Adrenal gland (tissue), 12 donors: Measurements from ENCODE around the gene FGD3. TPM values are rescaled to one million over a fixed set of nuclear protein-coding genes. Genes with fewer than 3 reads are reported as not detected.

Experiments used
- DNase-seq, 7 donors: peaks; one replicate each; pipeline ENCODE4 v3.0.0-alpha.2; 2019 to 2020
- H3K27ac ChIP-seq, 5 donors: fragments of 200-600 bp; sonication (generic) in 4 of 5; 1 replicate in 3 of 5; 2 replicates in 2 of 5; pipeline versions ENCODE4 v1.5.1 to v1.8.0; 2016 to 2020; ENCODE audit warnings: mild to moderate bottlenecking in 1 of 5
- H3K27me3 ChIP-seq: fragments of 200-600 bp; 2 replicates; pipeline ENCODE4 v1.8.0; 2021
- H3K36me3 ChIP-seq, 2 donors: fragments of 200-600 bp; replicated peaks in 1 of 2; 1 replicate in 1 of 2; 2 replicates in 1 of 2; pipeline versions ENCODE4 v1.5.1 to v1.8.0; 2018 to 2022
- H3K4me1 ChIP-seq, 2 donors: fragments of 200-600 bp; replicated peaks in 1 of 2; 1 replicate in 1 of 2; 2 replicates in 1 of 2; pipeline versions ENCODE4 v1.5.1 to v1.8.0; 2018 to 2021
- H3K4me3 ChIP-seq, 4 donors: fragments of 200-600 bp; sonication (generic) in 3 of 4; one replicate each; pipeline ENCODE4 v1.5.1; 2016 to 2018
- H3K9me3 ChIP-seq, 3 donors: fragments of 200-600 bp; sonication (generic) in 1 of 3; replicated peaks in 1 of 3; 1 replicate in 2 of 3; 2 replicates in 1 of 3; pipeline versions ENCODE4 v1.5.1 to v1.8.0; 2016 to 2021
- POLR2A ChIP-seq, 2 donors: fragments of 450-650 bp; IDR thresholded peaks; one replicate each; pipeline ENCODE4 v1.6.1; 2017; ENCODE audit warnings: antibody characterized with exemption in 2 of 2, mild to moderate bottlenecking in 2 of 2, moderate library complexity in 1 of 2
- WGBS, 4 donors: extraction: QIAGEN DNeasy Blood & Tissue Kit in 2 of 4; methylation state at CpG; one replicate each; pipeline versions ENCODE4 v1.1.5 to v1.1.7; 2013 to 2017; 5-methylcytosine and 5-hydroxymethylcytosine counted together
- intact Hi-C, 2 donors: fragments of 100-400 bp; cut with DNase I; formaldehyde crosslinking; loops; one replicate each; pipeline versions ENCODE4 v1.14.1 to v1.15.0; 2022 to 2023
- polyA plus RNA-seq, 3 donors: library from polyadenylated mRNA; stranded (reverse); fragments of 200-250 nt in 2 of 3; fragments of 350-450 nt in 1 of 3; fragmentation: Illumina TruSeq in 1 of 3; extraction: RNeasy Lipid Tissue Mini Kit (QIAGEN cat#74804) in 1 of 3; gene quantifications; one replicate each; pipeline ENCODE4 v1.2.3, GENCODE V29; 2013 to 2014
- total RNA-seq, 9 donors: library from RNA; depleted of rRNA in 4 of 9; stranded (reverse); fragments of >200 nt in 4 of 9; fragments of 120-200 nt in 1 of 9; fragmentation: NEBNext Ultra II Directional in 1 of 9; extraction: Animal tissue kit (Norgen Biotek cat#: 25700) in 1 of 9; gene quantifications; one replicate each; pipeline versions ENCODE4 v1.1.0 to v1.2.4, GENCODE V29; 2013 to 2023
- TF ChIP-seq, protein P1 (sequence below), 6 experiments: fragments of 450-650 bp in 4 of 6; fragments of 200-600 bp in 2 of 6; sonication (generic) in 1 of 6; IDR thresholded peaks; 1 replicate in 5 of 6; 2 replicates in 1 of 6; pipeline versions ENCODE4 v1.5.1 to v1.8.0; 2016 to 2021; ENCODE audit warnings: antibody characterized with exemption in 6 of 6, mild to moderate bottlenecking in 2 of 6, moderate library complexity in 1 of 6
- donor health status: healthy with polysubstance abuse.
- donor health status: Bipolar disorder and iron deficiency.
- donor health status: DM: yes; HTN: yes; CAD: no.
- donor health status: DM: no; HTN: no; CAD: no.
- donor health status: DM: no; HTN: no; CAD: no.
- donor health status: DM: yes; HTN: yes; CAD: no.

Gene FGD3
- total and polyA plus RNA-seq, 12 donors = 0.89 to 7.6 (median 5.6) TPM

DNA sequence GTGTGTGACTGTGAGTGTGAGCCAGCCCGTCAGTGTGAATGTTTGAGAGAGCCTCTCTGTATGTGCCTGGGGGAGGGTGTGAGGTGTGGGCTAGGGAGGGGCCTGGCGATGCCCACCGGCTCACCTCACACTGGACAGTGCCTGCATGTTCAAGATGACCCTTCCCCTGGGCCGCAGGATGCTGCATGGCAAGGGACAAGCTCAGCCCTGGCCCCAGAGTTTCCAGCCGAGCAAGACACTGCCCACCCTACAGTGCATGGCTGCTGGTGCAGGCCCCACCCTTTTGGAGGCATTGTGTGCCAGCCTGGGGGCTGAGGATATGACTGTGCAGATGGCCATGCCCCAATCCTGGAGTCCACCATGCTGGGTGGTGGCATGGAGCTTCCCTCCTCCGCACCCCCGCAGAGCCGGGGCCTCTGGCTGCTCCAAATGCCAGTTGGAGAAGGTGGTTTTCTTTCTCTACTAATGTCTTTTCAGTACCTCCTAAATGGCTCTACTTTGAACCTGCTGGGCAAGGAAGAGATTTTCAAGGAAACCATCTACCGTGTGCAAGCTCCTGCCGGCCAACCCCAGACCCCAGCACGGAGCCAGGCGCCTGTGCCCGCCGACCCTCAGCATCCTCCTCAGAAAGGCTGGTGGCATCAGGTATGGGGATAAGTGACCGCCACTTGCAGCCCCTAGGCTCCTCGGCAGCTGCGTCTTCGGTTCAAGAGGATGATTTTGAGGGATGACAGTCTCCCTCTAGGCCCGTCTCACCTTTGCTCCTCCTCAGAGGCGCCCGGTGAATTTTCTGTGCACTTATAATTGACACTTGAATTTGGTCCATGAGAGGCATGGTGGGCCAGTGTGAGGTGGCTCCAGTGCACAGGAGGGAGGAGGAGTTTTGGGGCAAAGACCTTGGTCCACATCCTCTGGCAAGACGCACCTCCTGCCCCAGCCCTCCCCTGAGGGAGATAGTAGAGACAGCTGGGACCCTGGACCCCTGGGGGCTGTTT, 27.7 kb downstream of the FGD3 start:
- peak in 1 of 7 donors; percentile 27 for DNase-seq
- no peaks in the 10 kb centered on the region for H3K27me3 ChIP-seq
- 84 to 91% (median 89%) methylated on average over 15 to 22 of the region's 22 CpGs for WGBS, 4 donors
- H3K9me3 ChIP-seq = no peaks in the 10 kb centered on the region
- intact Hi-C loops = no loop called here
- H3K4me3 ChIP-seq = no peak overlapping the region
- H3K27ac ChIP-seq = no peak overlapping the region
- no peak for TF ChIP-seq POLR2A (IDR thresholded peaks at IDR 0.05)
- TF ChIP-seq, protein P1, sequence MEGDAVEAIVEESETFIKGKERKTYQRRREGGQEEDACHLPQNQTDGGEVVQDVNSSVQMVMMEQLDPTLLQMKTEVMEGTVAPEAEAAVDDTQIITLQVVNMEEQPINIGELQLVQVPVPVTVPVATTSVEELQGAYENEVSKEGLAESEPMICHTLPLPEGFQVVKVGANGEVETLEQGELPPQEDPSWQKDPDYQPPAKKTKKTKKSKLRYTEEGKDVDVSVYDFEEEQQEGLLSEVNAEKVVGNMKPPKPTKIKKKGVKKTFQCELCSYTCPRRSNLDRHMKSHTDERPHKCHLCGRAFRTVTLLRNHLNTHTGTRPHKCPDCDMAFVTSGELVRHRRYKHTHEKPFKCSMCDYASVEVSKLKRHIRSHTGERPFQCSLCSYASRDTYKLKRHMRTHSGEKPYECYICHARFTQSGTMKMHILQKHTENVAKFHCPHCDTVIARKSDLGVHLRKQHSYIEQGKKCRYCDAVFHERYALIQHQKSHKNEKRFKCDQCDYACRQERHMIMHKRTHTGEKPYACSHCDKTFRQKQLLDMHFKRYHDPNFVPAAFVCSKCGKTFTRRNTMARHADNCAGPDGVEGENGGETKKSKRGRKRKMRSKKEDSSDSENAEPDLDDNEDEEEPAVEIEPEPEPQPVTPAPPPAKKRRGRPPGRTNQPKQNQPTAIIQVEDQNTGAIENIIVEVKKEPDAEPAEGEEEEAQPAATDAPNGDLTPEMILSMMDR (IDR thresholded peaks at IDR 0.05) = no peak
- H3K4me1 ChIP-seq = no peaks in the 10 kb centered on the region
- H3K36me3 ChIP-seq = no peaks in the 10 kb centered on the region

DNA sequence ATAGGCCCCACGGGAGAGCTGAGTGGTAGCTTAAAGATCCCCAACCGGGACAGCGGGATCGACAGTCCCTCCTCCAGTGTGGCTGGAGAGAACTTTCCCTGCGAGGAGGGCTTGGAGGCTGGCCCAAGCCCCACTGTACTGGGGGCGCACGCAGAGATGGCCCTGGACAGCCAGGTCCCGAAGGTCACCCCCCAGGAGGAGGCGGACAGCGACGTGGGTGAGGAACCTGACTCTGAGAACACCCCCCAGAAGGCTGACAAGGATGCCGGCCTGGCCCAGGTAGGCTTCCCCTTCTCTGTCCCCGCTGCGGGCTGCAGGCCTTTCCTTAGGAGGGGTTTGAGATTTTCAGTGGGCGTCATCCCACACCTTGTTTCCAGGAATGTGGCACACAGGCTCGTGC, 29.1 kb downstream of the FGD3 start:
- TF ChIP-seq, protein P1 (IDR thresholded peaks at IDR 0.05) = no peak
- TF ChIP-seq POLR2A (IDR thresholded peaks at IDR 0.05) = no peak
- WGBS, 4 donors = 81 to 90% (median 83%) methylated on average over 14 to 16 of the region's 16 CpGs; no CpG with 5 or more reads in 1 of the 4 donors
- Histone ChIP-seq H3K27ac (no peak overlapping the region), H3K4me3 (no peak overlapping the region), H3K9me3 (no peaks in the 10 kb centered on the region), H3K27me3 (no peaks in the 10 kb centered on the region), H3K4me1 (no peaks in the 10 kb centered on the region), H3K36me3 (no peaks in the 10 kb centered on the region)
- no peak for DNase-seq
- intact Hi-C loops = no loop called here

DNA sequence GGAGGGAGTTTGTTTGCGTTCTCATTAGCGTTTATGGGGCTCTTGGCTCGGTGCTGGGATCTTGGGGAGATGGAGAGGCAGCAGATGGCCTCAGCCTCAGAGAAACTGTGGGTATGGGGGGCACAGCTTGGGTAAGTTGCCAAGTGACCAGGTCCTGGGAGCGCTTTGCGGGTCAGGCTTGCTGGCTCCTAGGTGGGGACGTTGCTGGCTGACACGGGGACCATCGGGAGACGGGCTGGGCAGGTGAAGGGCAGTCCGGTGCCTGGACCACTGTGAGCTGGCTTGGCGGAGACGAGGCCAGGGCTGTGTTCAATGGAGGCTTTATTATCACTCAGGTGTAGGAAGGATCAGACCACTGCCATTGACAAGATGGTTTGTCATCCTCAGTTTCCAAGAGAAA, 30.0 kb downstream of the FGD3 start:
- Histone ChIP-seq H3K27ac (no peak overlapping the region), H3K9me3 (no peaks in the 10 kb centered on the region), H3K4me1 (no peaks in the 10 kb centered on the region), H3K27me3 (no peaks in the 10 kb centered on the region), H3K36me3 (no peaks in the 10 kb centered on the region), H3K4me3 (no peak overlapping the region)
- WGBS, 4 donors = 88 to 92% (median 90%) methylated on average over 10 to 12 of the region's 12 CpGs
- TF ChIP-seq, protein P1 (IDR thresholded peaks at IDR 0.05) = no peak
- TF ChIP-seq POLR2A (IDR thresholded peaks at IDR 0.05) = no peak
- intact Hi-C loops = no loop called here
- no peak for DNase-seq

DNA sequence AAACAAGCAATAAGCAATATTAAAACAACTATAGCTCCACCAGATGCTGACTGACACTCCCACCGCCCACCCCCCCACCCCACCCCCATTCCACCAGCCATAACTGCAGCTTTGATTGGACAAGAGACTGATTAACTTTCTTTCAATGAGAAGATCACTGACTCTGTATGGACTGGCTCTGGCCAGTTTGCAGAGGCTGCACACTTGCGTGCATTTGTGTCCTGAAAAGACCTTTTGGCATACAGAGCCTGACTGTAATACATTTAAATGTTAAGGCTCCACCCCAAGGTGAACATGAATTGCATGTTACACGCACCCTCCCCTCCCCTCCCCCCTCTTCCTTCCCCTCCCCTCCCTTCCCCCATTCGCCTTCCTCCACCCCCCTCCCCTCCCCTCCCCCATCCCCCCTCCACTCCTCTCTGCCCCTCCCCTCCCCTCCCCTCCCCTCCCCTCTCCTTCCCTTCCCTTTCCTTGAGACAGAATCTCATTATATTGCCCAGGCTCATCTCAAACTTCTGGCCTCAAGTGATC, 31.1 kb downstream of the FGD3 start:
- TF ChIP-seq, protein P1 (IDR thresholded peaks at IDR 0.05) = no peak
- no peak for TF ChIP-seq POLR2A (IDR thresholded peaks at IDR 0.05)
- no peaks in the 10 kb centered on the region for H3K36me3 ChIP-seq
- H3K4me3 ChIP-seq = no peak overlapping the region
- H3K27me3 ChIP-seq = no peaks in the 10 kb centered on the region
- intact Hi-C loops = no loop called here
- no peak overlapping the region for H3K27ac ChIP-seq
- no peaks in the 10 kb centered on the region for H3K4me1 ChIP-seq
- DNase-seq = no peak
- H3K9me3 ChIP-seq = no peaks in the 10 kb centered on the region
- 43 to 51% (median 45%) methylated on average over 3 to 4 of the region's 4 CpGs for WGBS, 4 donors
